ENCODE data around the gene ST3GAL3.
"Not testable (repeated sequence)": the region's sequence is repeated elsewhere in the genome, so short reads cannot be mapped to it uniquely, and the experiment has no call there.

The ST3GAL3 gene

DNA sequence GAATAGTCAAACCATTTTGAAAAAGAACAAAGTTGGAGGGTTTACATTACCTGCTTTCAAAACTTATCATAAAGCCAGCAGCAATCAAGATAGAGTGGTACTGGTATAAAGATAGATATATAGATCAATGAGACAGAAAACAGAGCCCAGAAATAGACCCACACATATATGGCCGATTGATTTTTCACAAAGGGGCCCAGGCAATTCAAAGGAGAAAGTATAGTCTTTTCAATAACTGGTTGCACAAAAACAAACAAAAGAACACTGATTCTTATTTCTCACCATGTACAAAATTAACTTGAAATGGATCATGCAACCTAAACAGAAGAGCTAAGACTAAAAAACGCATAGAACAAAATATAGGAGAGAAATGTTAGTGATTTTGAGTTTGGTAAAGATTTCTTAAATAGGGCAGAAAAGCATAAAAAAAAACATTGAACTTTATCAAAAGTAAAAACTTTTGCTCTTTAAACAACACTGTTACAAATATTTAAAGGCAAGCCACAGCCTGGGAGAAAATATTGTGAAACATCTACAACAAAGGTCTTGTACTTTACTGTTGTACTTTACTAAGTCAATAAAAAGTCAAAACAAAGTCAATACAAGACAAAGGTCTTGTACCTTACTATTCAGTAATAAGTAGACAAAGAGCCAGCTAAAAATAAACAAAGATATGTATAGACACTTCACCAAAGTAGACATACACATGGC lies 50.2 kb downstream of the ST3GAL3 start:
- no peak for DNase-seq (ENCODE audit: low read depth in 3 of 3)

GRCh38 chr1:43760745-43761317 lies 53.5 kb downstream of the ST3GAL3 start:
- DNase-seq (ENCODE audit: low read depth in 3 of 3) = no peak

DNA sequence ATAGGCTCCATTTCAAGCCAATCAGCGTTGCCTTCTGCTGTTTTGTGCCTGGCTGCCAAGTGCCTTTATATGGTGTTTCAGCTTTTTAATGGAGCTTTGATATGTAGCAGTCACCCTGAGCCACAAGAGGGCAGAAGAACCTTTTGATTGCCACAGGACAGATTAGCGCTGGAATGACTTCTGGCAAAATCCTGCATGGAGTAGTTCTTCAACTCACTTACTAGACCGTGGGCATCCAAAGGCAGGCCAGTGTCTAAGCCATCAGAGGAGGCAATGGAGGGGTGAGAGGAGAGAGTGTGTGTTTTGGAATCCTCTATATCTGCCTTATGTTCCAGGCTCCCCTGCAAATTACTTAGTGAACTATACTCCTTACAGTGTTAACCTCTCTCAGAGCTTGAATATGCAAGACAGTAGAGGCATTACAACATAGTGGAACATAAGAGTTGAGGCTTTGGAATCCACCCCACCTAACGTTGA lies 56.2 kb downstream of the ST3GAL3 start:
- DNase-seq (ENCODE audit: low read depth in 3 of 3) = peak; percentile 2 to 31 (median 11)

DNA sequence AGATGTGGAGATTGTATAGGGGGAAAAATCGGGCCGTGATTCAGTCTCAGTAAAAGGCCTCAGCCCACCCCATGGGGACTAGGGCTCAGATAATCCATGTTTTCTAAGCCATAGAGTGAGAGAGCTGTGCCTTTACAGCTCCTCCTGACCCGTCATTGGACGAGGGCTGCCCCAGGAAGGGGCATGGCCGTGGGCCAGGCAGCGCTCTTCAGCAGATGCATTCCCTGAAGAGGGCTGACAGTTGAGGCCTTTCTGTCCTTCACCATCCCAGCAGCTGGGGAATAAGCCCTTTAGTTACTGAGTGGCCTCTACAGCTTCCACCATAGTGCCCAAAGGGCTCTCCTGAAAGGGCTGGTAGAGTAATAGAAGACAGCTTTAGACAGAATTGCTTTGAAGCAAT lies 57.2 kb downstream of the ST3GAL3 start:
- DNase-seq (ENCODE audit: low read depth in 3 of 3) = no peak

DNA sequence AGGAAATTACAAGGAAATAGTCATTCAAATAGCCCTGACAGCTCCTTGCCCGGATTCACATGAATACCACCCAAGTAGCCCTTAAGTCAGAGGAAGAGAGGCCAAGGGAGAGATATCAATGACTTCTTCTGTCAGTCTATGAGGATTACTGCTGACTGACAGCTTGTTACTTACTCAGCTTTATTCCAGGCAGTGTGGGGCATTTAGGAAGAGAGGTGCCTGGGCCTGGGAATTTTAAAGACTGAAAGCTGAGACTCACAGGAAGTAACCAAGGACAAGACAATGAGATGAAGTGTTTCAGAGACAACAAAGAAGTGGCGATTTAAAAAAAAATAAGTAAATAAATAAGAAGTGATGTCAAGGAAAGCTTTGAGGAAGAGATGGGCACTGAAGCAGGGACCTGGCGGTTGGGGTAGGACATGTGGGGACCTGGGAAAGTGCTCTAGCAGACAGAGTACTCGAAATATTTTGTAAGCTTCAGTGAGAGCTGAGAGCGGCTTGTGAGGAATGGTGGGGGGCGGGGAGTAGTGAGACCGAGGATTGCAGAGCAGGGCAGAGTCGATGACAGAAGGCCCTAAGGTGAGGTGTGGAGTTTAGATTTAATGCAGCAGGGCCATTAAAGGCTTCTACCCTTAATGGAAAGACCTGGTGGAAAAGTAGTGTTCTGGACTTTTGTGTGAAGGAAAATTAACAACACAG lies 58.9 kb downstream of the ST3GAL3 start:
- no peak for DNase-seq (ENCODE audit: low read depth in 3 of 3)

GRCh38 chr1:43766818-43767525 lies 59.6 kb downstream of the ST3GAL3 start:
- no peak for DNase-seq (ENCODE audit: low read depth in 3 of 3)

DNA sequence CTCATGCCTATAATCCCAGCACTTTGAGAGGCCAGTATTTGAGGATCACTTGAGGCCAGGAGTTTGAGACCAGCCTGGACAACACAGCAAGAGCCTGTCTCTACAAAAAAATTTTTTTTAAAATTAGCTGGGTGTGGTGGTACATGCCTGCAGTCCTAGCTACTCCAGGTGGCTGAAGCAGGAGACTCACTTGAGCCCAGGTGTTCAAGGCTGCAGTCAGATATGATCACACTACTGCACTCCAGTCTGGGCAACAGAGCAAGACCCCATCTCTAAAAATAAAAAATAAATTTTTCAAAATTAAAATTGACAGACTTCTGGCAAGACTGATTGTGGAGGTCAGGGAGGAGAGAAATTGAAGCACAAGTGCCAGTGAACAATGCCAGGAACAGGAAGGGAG lies 60.8 kb downstream of the ST3GAL3 start:
- no peak for DNase-seq (ENCODE audit: low read depth in 3 of 3)

DNA sequence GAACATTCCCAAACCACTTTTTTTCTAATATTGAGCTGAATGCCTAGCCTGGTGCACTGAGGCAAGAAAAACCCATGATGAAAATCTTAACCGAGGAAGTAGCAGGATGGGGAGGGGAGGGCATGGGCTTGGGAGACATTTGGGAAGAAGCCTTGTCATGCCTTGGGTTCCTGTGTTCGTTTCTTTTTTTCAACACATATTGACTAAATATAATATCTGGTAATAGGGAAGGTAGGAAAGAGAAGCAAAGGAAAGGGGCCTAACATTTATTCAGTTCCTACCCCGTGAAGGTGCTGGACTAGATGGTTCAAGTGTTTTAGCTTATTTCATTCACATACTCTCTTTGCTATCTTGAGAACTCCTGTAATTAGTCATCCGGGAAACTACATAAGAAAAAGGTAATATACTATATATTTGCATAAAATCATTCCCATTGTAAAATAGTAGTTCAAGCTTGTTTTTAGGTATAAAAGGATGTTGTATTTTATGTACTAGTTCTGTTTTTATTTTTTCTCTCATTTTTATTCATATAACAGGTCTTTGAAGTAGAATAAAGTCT lies 62.1 kb downstream of the ST3GAL3 start:
- no peak for DNase-seq (ENCODE audit: low read depth in 3 of 3)

GRCh38 chr1:43770111-43770510 lies 62.8 kb downstream of the ST3GAL3 start:
- no peak for DNase-seq (ENCODE audit: low read depth in 3 of 3)

- no peak for DNase-seq (ENCODE audit: low read depth in 3 of 3)
Observed at GRCh38 chr1:43772978-43773377, 65.6 kb downstream of the ST3GAL3 start.

DNA sequence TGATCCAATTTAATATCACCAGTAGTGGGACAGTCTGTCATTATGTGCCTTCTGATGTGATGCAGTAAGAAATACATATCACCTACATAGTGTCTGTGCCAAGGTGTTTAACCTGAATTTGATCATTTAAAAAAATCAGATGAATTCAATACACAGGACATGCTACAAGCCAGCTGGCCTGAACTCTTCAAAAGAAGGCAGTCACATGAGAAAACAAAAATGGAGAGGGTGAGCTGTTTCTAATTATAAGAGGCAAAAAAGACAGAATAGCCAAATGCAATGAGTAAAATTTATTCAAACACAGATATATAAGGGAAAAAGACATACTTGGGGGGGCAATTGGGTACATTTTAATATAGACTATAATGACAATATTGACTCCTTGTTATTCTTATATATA lies 66.5 kb downstream of the ST3GAL3 start:
- no peak for DNase-seq (ENCODE audit: low read depth in 3 of 3)

GRCh38 chr1:43774359-43774758 lies 67.0 kb downstream of the ST3GAL3 start:
- no peak for DNase-seq (ENCODE audit: low read depth in 3 of 3)

GRCh38 chr1:43776043-43776761 lies 68.9 kb downstream of the ST3GAL3 start:
- no peak for DNase-seq (ENCODE audit: low read depth in 3 of 3)

GRCh38 chr1:43777916-43778315 lies 70.6 kb downstream of the ST3GAL3 start:
- DNase-seq (ENCODE audit: low read depth in 3 of 3) = not testable (repeated sequence)

DNA sequence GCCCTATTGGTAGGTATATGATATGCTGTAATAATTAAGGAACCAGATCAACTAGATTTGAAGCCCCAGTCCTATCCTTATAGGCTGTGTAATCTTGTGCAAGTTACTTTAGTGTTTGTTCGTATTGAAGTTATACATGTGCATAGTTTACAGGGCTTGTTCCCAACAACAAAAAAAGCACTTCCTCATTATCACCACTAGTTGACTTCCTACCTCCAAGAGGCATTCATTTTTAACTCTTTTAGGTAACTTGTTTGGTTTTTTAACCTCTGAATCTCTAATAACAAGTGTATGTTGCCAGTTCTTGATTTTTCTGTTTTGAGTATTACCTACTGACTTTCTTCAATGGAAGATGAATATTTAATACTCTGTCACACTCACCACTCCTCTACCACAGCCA lies 71.9 kb downstream of the ST3GAL3 start:
- no peak for DNase-seq (ENCODE audit: low read depth in 3 of 3)

- DNase-seq (ENCODE audit: low read depth in 3 of 3) = no peak
Observed at GRCh38 chr1:43779805-43780403, 72.6 kb downstream of the ST3GAL3 start.

GRCh38 chr1:43781574-43781973 lies 74.2 kb downstream of the ST3GAL3 start:
- DNase-seq (ENCODE audit: low read depth in 3 of 3) = no peak

DNA sequence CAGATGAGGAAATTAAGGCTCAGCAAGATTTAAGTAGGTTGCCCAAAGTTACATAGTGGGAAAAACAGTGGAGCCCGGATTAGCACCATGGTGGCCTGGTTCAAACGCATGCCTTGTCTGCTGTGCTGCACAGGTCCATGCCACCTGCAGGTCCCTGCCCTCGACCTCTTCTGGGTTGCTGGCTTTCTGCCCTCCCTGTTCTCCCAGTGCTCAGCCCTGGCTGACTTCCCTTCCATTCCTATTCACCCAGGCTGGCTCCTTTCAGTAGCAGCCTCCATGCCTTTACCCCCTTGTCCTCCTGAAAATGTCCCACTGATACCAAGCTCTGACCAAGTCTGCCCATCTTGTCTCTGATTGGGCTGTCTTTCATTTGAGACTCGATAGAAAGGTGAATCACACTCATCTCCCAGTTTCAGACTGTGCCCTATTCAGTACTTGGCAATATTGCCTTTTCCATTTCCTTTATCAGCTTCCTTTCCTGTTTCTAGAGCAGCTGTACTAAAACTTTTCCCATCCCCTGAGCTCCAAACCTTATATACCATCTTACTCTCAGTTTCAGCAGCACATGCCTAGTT lies 75.8 kb downstream of the ST3GAL3 start:
- no peak for DNase-seq (ENCODE audit: low read depth in 3 of 3)

DNA sequence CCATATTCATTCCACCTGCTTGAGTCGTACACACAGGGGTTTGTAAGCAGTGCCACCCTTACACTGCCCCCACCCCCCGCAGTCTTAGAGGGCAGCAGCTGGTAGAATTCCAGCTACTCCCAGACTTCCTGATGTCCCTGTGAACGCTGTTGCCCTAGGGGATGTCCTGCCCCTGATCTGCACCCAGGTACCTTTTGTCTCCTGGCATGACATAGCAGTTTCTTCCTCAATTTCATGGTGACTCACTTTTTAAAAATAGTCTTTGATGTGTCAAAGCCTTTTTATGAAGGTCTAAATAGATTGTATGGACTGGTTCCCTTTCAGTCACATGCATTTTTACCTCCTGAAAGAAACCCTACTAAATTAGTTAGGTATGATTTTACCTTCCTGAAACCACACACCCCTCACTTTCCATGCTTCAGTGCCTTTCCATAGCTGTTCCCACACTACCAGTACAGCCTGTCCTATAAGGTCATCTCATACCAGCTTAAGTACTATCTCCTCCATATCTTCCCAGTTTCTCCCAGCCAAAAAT lies 76.4 kb downstream of the ST3GAL3 start:
- DNase-seq (ENCODE audit: low read depth in 3 of 3) = no peak

DNA sequence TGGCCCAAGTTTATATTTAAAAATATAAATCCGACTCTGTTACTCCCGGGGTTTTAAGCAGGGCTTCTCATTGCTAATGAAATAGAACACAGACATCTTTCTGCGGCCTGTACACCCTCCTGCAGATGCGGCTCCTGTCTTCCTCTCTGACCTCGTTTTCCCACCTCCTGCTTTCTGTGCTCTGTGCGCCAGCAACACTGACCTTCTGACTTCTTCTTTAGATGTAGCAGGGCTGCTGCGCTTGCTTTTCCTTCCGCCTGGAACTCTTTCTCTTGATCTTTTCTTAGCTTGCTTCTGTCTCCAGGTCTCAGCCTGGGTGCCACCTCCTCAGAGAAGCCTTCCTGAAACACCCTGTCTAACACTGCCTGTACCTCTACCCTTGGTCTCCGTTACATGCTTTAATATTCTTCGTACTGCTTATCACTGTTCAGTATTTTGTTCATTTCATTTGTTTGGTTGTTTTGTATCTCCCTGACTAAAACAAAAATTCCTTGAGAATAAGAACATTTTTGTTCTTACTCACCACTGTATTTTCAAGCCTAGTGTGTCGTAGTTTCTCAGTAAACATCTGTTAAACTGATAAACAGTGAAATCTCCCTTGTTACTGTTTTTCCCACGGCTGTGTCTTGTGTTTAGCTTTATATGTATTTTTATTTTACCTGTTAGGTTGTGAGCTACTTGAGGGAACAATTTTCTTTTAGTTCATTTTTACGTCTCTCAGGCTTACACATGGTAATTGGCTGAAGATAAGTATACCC lies 79.0 kb downstream of the ST3GAL3 start:
- DNase-seq (ENCODE audit: low read depth in 3 of 3) = no peak

Measured in stimulated activated CD4-positive, alpha-beta T cell treated with anti-CD3 and anti-CD28 coated beads, TNF-alpha, amount 100 ng/mL, for 24 hours (primary cell).